ENCODE results near the gene RAB6A.

The RAB6A gene

GRCh38 chr11:73633999-73634398 is 126.9 kb downstream of the RAB6A start:
- Mint-ChIP-seq H3K4me1 (peaks cover 9% of the 10 kb centered on the region), H3K36me3 (no peaks in the 10 kb centered on the region), H3K27ac (peak overlapping the region; percentile 24), H3K9me3 (peaks cover 4% of the 10 kb centered on the region), H3K27me3 (no peaks in the 10 kb centered on the region), H3K4me3 (no peak overlapping the region)
- no peak for DNase-seq
- CTCF ChIA-PET = interaction anchor here (2.5 kb wide), 1 partner anchor 26 kb away, joined by 13 read pairs; no protein-coding TSS in a partner anchor

- peaks cover 4% of the 10 kb centered on the region for H3K9me3 Mint-ChIP-seq
- CTCF ChIA-PET = interaction anchor here (2.5 kb wide), 1 partner anchor 27 kb away, joined by 13 read pairs; no protein-coding TSS in a partner anchor
- no peak for DNase-seq
- H3K27me3 Mint-ChIP-seq = peaks cover 4% of the 10 kb centered on the region
- H3K27ac Mint-ChIP-seq = no peak overlapping the region
- H3K4me3 Mint-ChIP-seq = no peak overlapping the region
- H3K4me1 Mint-ChIP-seq = peaks cover 9% of the 10 kb centered on the region
- no peaks in the 10 kb centered on the region for H3K36me3 Mint-ChIP-seq
Observed at GRCh38 chr11:73632996-73633395, 127.9 kb downstream of the RAB6A start.

- Mint-ChIP-seq H3K36me3 (no peaks in the 10 kb centered on the region), H3K27ac (no peak overlapping the region), H3K4me1 (peaks cover 12% of the 10 kb centered on the region), H3K9me3 (peaks cover 4% of the 10 kb centered on the region), H3K4me3 (no peak overlapping the region), H3K27me3 (peaks cover 21% of the 10 kb centered on the region)
- CTCF ChIA-PET = interaction anchor here (2.1 kb wide), 1 partner anchor 31 kb away, joined by 13 read pairs; no protein-coding TSS in a partner anchor
- DNase-seq = no peak
Observed at GRCh38 chr11:73629907-73630306, 131.0 kb downstream of the RAB6A start.

GRCh38 chr11:73625696-73626318 is 135.1 kb downstream of the RAB6A start:
- H3K4me3 Mint-ChIP-seq = no peak overlapping the region
- H3K27ac Mint-ChIP-seq = no peak overlapping the region
- CTCF ChIA-PET = interaction anchor here (0.6 to 6.3 kb wide), 35 partner anchors 9 to 305 kb away, joined by 3 to 144 read pairs (median 4); no protein-coding TSS in a partner anchor
- DNase-seq = peak; percentile 78
- no peaks in the 10 kb centered on the region for H3K9me3 Mint-ChIP-seq
- no peaks in the 10 kb centered on the region for H3K36me3 Mint-ChIP-seq
- H3K27me3 Mint-ChIP-seq = peaks cover 55% of the 10 kb centered on the region
- peaks cover 3% of the 10 kb centered on the region for H3K4me1 Mint-ChIP-seq
